OCI-LY7 (cell line): ENCODE measurements around the gene FTO. TPM values are rescaled to one million over a fixed set of nuclear protein-coding genes. Genes with fewer than 3 reads are reported as not detected.

ENCODE experiments used
- BruUV-seq: library from RNA; stranded (reverse); fragments of 400-500 nt; replicated peaks from 2 replicates; lab custom pipeline; 2021; lab: Mats Ljungman, UMichigan
- CTCF ChIA-PET: fragments of 300-600 bp; sonication (Branson Sonifier 250); formaldehyde crosslinking; loops from one replicate; lab custom pipeline; 2022; ENCODE audit warnings: antibody characterized with exemption; ENCODE audit not compliant: unreplicated experiment; lab: Charles Lee
- POLR2A ChIA-PET: fragments of 300-600 bp; sonication (Branson Sonifier 250); formaldehyde crosslinking; loops from one replicate; lab custom pipeline; 2022; ENCODE audit warnings: antibody characterized with exemption; lab: Charles Lee
- DNase-seq: peaks from one replicate; pipeline ENCODE4 v3.0.0-alpha.2; 2015; ENCODE audit warnings: low spot score
- H2AFZ ChIP-seq: fragments of 200-600 bp; sonication (generic), shearing (Covaris generic); 2 replicates; pipeline ENCODE4 v1.6.1; 2014; ENCODE audit warnings: mild to moderate bottlenecking, antibody characterized with exemption, low read length, moderate library complexity
- H3K27ac ChIP-seq: fragments of 200-600 bp; sonication (generic); 2 replicates; pipeline ENCODE4 v1.5.1; 2014; ENCODE audit warnings: mixed run types, low read depth, mild to moderate bottlenecking, moderate library complexity, low read length, inconsistent platforms; ENCODE audit not compliant: poor library complexity, severe bottlenecking
- H3K36me3 ChIP-seq: fragments of 200-600 bp; sonication (generic); 2 replicates; pipeline ENCODE4 v1.6.1; 2014; ENCODE audit warnings: mild to moderate bottlenecking, antibody characterized with exemption, low read length, moderate library complexity, mixed read lengths; ENCODE audit not compliant: insufficient read depth
- H3K4me1 ChIP-seq: fragments of 200-600 bp; sonication (generic); 2 replicates; pipeline ENCODE4 v1.5.1; 2014; ENCODE audit warnings: mild to moderate bottlenecking, low read length; ENCODE audit not compliant: insufficient read depth, poor library complexity, severe bottlenecking
- H3K4me2 ChIP-seq: fragments of 200-600 bp; sonication (generic); 2 replicates; pipeline ENCODE4 v1.6.1; 2014; ENCODE audit warnings: mild to moderate bottlenecking, low read length
- H3K4me3 ChIP-seq: fragments of 200-600 bp; sonication (generic); 2 replicates; pipeline ENCODE4 v1.5.1; 2014; ENCODE audit warnings: mild to moderate bottlenecking, low read depth, low read length; ENCODE audit not compliant: poor library complexity, severe bottlenecking
- H3K79me2 ChIP-seq: fragments of 200-600 bp; sonication (generic); 2 replicates; pipeline ENCODE4 v1.6.1; 2016; ENCODE audit warnings: low read depth, mild to moderate bottlenecking, low read length, moderate library complexity, mixed read lengths; ENCODE audit not compliant: insufficient read depth
- H3K9me2 ChIP-seq: fragments of 200-600 bp; sonication (generic); 2 replicates; pipeline ENCODE4 v1.6.1; 2016; ENCODE audit warnings: mild to moderate bottlenecking, low read length, mixed read lengths; ENCODE audit not compliant: insufficient read depth
- H3K9me3 ChIP-seq: fragments of 200-600 bp; sonication (generic); 2 replicates; pipeline ENCODE4 v1.6.1; 2014; ENCODE audit warnings: mild to moderate bottlenecking, mixed run types, low read length, mixed read lengths
- H4K20me1 ChIP-seq: fragments of 200-600 bp; sonication (generic); 2 replicates; pipeline ENCODE4 v1.6.1; 2014; ENCODE audit warnings: mild to moderate bottlenecking, antibody characterized with exemption, low read length, moderate library complexity, mixed read lengths; ENCODE audit not compliant: insufficient read depth
- EZH2phosphoT487 ChIP-seq: fragments of 200-600 bp; sonication (generic); IDR thresholded peaks from 2 replicates; pipeline ENCODE4 v1.6.1; 2018; ENCODE audit warnings: low read depth, borderline replicate concordance, mild to moderate bottlenecking, mixed run types, antibody characterized with exemption, low read length, moderate library complexity, mixed read lengths
- intact Hi-C: fragments of 100-400 bp; cut with micrococcal nuclease; formaldehyde crosslinking; loops from one replicate; pipeline ENCODE4 v1.10.0; 2022; ENCODE audit not compliant: unreplicated experiment
- total RNA-seq, 2 experiments: library from RNA; depleted of rRNA in 1 of 2; stranded (reverse); fragments of >200 nt in 1 of 2; shearing (Covaris generic) in 1 of 2; gene quantifications; 2 replicates each; pipeline ENCODE4 v1.2.3, GENCODE V29; 2014 to 2022
- TF ChIP-seq, protein P1 (sequence below): fragments of 200-600 bp; sonication (generic); conservative IDR thresholded peaks from 2 replicates; pipeline ENCODE4 v1.5.1; 2014; ENCODE audit warnings: mild to moderate bottlenecking, antibody characterized with exemption, low read length, moderate library complexity, mixed read lengths

FTO gene
- total RNA-seq, 2 experiments from 2014 or later, result 57.1 to 68.0 TPM

- Histone ChIP-seq H3K9me3 (no peaks in the 10 kb centered on the region), H3K36me3 (no peaks in the 10 kb centered on the region), H3K4me1 (no peaks in the 10 kb centered on the region), H2AFZ (no peak overlapping the region), H3K4me3 (no peak overlapping the region), H4K20me1 (no peaks in the 10 kb centered on the region), H3K79me2 (no peaks in the 10 kb centered on the region), H3K9me2 (no peaks in the 10 kb centered on the region), H3K4me2 (no peak overlapping the region), H3K27ac (no peak overlapping the region)
- intact Hi-C loops, result no loop called here
- POLR2A ChIA-PET, result interaction anchor here (0.6 to 0.8 kb wide), 2 partner anchors 14 to 1845 kb away, joined by 3 read pairs; no protein-coding TSS in a partner anchor
- no peak for TF ChIP-seq EZH2phosphoT487
- TF ChIP-seq, protein P1, sequence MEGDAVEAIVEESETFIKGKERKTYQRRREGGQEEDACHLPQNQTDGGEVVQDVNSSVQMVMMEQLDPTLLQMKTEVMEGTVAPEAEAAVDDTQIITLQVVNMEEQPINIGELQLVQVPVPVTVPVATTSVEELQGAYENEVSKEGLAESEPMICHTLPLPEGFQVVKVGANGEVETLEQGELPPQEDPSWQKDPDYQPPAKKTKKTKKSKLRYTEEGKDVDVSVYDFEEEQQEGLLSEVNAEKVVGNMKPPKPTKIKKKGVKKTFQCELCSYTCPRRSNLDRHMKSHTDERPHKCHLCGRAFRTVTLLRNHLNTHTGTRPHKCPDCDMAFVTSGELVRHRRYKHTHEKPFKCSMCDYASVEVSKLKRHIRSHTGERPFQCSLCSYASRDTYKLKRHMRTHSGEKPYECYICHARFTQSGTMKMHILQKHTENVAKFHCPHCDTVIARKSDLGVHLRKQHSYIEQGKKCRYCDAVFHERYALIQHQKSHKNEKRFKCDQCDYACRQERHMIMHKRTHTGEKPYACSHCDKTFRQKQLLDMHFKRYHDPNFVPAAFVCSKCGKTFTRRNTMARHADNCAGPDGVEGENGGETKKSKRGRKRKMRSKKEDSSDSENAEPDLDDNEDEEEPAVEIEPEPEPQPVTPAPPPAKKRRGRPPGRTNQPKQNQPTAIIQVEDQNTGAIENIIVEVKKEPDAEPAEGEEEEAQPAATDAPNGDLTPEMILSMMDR, result no peak
- no peak for DNase-seq
- CTCF ChIA-PET, result no interaction called here
- BruUV-seq, result no TSS peak
Observed at GRCh38 chr16:54110016-54110981, 406.3 kb downstream of the FTO start.

GRCh38 chr16:54112451-54113206, 408.7 kb downstream of the FTO start:
- POLR2A ChIA-PET, result no interaction called here
- TF ChIP-seq, protein P1, result no peak
- no peak for TF ChIP-seq EZH2phosphoT487
- no peak for DNase-seq
- Histone ChIP-seq H3K4me1 (no peaks in the 10 kb centered on the region), H4K20me1 (no peaks in the 10 kb centered on the region), H2AFZ (no peak overlapping the region), H3K27ac (no peak overlapping the region), H3K4me2 (no peak overlapping the region), H3K79me2 (no peaks in the 10 kb centered on the region), H3K36me3 (no peaks in the 10 kb centered on the region), H3K9me3 (no peaks in the 10 kb centered on the region), H3K4me3 (no peak overlapping the region), H3K9me2 (no peaks in the 10 kb centered on the region)
- no TSS peak for BruUV-seq
- intact Hi-C loops, result no loop called here
- CTCF ChIA-PET, result no interaction called here
